DND-41 (cell line): Measurements from ENCODE around the gene CSRNP3.

Experiments
- ATAC-seq: fragments of 200-7000 bp; cut with Tn5 transposase; 3 replicates; pipeline ENCODE4 v1.9.1; 2021; ENCODE audit warnings: low read depth; ENCODE audit not compliant: insufficient read depth
- DNase-seq: peaks from one replicate; pipeline ENCODE4 v3.0.0-alpha.2; 2020
- H2AFZ ChIP-seq: 2 replicates; pipeline ENCODE4 v1.6.0; 2012; ENCODE audit warnings: low read depth, low read length
- H3K27ac ChIP-seq: 2 replicates; pipeline ENCODE4 v1.5.1; 2012; ENCODE audit warnings: low read length, inconsistent platforms
- H3K27me3 ChIP-seq: fragments of 200-600 bp; sonication (generic); 2 replicates; pipeline ENCODE4 v1.6.0; 2012; ENCODE audit warnings: low read length, mild to moderate bottlenecking, inconsistent platforms; ENCODE audit not compliant: insufficient read depth, poor library complexity
- H3K36me3 ChIP-seq: 2 replicates; pipeline ENCODE4 v1.5.1; 2012; ENCODE audit warnings: low read length, inconsistent platforms; ENCODE audit not compliant: insufficient read depth
- H3K4me1 ChIP-seq: 2 replicates; pipeline ENCODE4 v1.5.1; 2012; ENCODE audit warnings: mild to moderate bottlenecking, low read length; ENCODE audit not compliant: insufficient read depth
- H3K4me2 ChIP-seq: 2 replicates; pipeline ENCODE4 v1.6.0; 2012; ENCODE audit warnings: mild to moderate bottlenecking, moderate library complexity, low read length, inconsistent platforms; ENCODE audit not compliant: insufficient read depth
- H3K4me3 ChIP-seq, 2 experiments: fragments of 200-600 bp in 1 of 2; shearing (Covaris generic) in 1 of 2; 2 replicates each; pipeline ENCODE4 v1.5.1; 2012 to 2016; ENCODE audit warnings: inconsistent platforms in 2 of 2, low read length in 2 of 2, mild to moderate bottlenecking in 2 of 2, low read depth in 1 of 2, moderate library complexity in 1 of 2
- H3K79me2 ChIP-seq: 2 replicates; pipeline ENCODE4 v1.6.0; 2012; ENCODE audit warnings: low read length, inconsistent platforms; ENCODE audit not compliant: insufficient read depth
- H3K9ac ChIP-seq: 2 replicates; pipeline ENCODE4 v1.6.0; 2012; ENCODE audit warnings: low read depth, mild to moderate bottlenecking, inconsistent platforms, low read length, moderate library complexity
- H3K9me3 ChIP-seq: 2 replicates; pipeline ENCODE4 v1.5.1; 2012; ENCODE audit warnings: low read length, moderate library complexity, mild to moderate bottlenecking, inconsistent platforms; ENCODE audit not compliant: insufficient read depth, severe bottlenecking
- H4K20me1 ChIP-seq: 2 replicates; pipeline ENCODE4 v1.6.0; 2012; ENCODE audit warnings: low read length; ENCODE audit not compliant: insufficient read depth
- CTCF ChIP-seq: IDR thresholded peaks from 2 replicates; pipeline ENCODE4 v1.5.1; 2012; ENCODE audit warnings: borderline replicate concordance, low read length, moderate library complexity, mild to moderate bottlenecking; ENCODE audit not compliant: poor library complexity, severe bottlenecking; ENCODE audit errors: extremely low read depth
- EZH2 ChIP-seq: IDR thresholded peaks from 3 replicates; pipeline ENCODE4 v1.6.1; 2012; ENCODE audit warnings: borderline replicate concordance, low read depth, mild to moderate bottlenecking, moderate library complexity, low read length, inconsistent platforms; ENCODE audit not compliant: severe bottlenecking

The CSRNP3 gene

GRCh38 chr2:165617741-165618481 is 148.4 kb downstream of the CSRNP3 start:
- ATAC-seq (no peak), DNase-seq (no peak)
- H3K9ac ChIP-seq = no peak overlapping the region
- no peaks in the 10 kb centered on the region for H3K79me2 ChIP-seq
- no peak overlapping the region for H2AFZ ChIP-seq
- TF ChIP-seq EZH2 (no peak), CTCF (no peak)
- no peak overlapping the region for H3K4me2 ChIP-seq
- no peaks in the 10 kb centered on the region for H4K20me1 ChIP-seq
- no peaks in the 10 kb centered on the region for H3K9me3 ChIP-seq
- no peaks in the 10 kb centered on the region for H3K36me3 ChIP-seq
- H3K27me3 ChIP-seq = no peaks in the 10 kb centered on the region
- no peak overlapping the region for H3K4me3 ChIP-seq
- H3K27ac ChIP-seq = no peak overlapping the region
- no peaks in the 10 kb centered on the region for H3K4me1 ChIP-seq

- ATAC-seq (no peak), DNase-seq (no peak)
- Histone ChIP-seq H3K4me3 (no peak overlapping the region), H2AFZ (no peak overlapping the region), H3K27me3 (no peaks in the 10 kb centered on the region), H3K9ac (no peak overlapping the region), H4K20me1 (no peaks in the 10 kb centered on the region), H3K79me2 (no peaks in the 10 kb centered on the region), H3K27ac (no peak overlapping the region), H3K9me3 (no peaks in the 10 kb centered on the region), H3K36me3 (no peaks in the 10 kb centered on the region), H3K4me1 (no peaks in the 10 kb centered on the region), H3K4me2 (no peak overlapping the region)
- TF ChIP-seq EZH2 = no peak
- TF ChIP-seq CTCF = no peak
Observed at GRCh38 chr2:165618806-165619205, 149.3 kb downstream of the CSRNP3 start.

GRCh38 chr2:165621086-165621560 is 151.6 kb downstream of the CSRNP3 start:
- H3K27ac ChIP-seq = no peak overlapping the region
- H4K20me1 ChIP-seq = no peaks in the 10 kb centered on the region
- H2AFZ ChIP-seq = no peak overlapping the region
- H3K4me1 ChIP-seq = no peaks in the 10 kb centered on the region
- H3K9ac ChIP-seq = no peak overlapping the region
- H3K9me3 ChIP-seq = no peaks in the 10 kb centered on the region
- H3K4me3 ChIP-seq = no peak overlapping the region
- TF ChIP-seq EZH2 = no peak
- no peak for TF ChIP-seq CTCF
- H3K79me2 ChIP-seq = no peaks in the 10 kb centered on the region
- no peaks in the 10 kb centered on the region for H3K36me3 ChIP-seq
- DNase-seq = no peak
- no peaks in the 10 kb centered on the region for H3K27me3 ChIP-seq
- no peak for ATAC-seq
- no peak overlapping the region for H3K4me2 ChIP-seq
